ENCODE measurements around the gene ADA. TPM values are rescaled to one million over a fixed set of nuclear protein-coding genes. Genes with fewer than 3 reads are reported as not detected.

Gene ADA
- polyA plus RNA-seq, 3 donors: 5.8 to 30.0 (median 18.4) TPM

- 30 to 66% (median 35%) methylated on average over 10 of the region's 10 CpGs for WGBS, 3 donors
- H3K27ac ChIP-seq (ENCODE audit: low read depth, low read length): no peak overlapping the region
These were observed 36.2 kb downstream of the ADA start for GRCh38 chr20:44615169-44615791.

GRCh38 chr20:44614525-44614924 lies 37.0 kb downstream of the ADA start:
- no peak overlapping the region for H3K27ac ChIP-seq (ENCODE audit: low read depth, low read length)
- WGBS, 3 donors: 66 to 79% (median 77%) methylated on average over 14 of the region's 14 CpGs

- no peak overlapping the region for H3K27ac ChIP-seq (ENCODE audit: low read depth, low read length)
- 93 to 96% (median 95%) methylated on average over 5 of the region's 5 CpGs for WGBS, 3 donors
These were observed 37.9 kb downstream of the ADA start for GRCh38 chr20:44613575-44613974.

- WGBS, 3 donors: 1 to 7% (median 6%) methylated on average over 1 of the region's 1 CpG
- no peak overlapping the region for H3K27ac ChIP-seq (ENCODE audit: low read depth, low read length)
These were observed 41.1 kb downstream of the ADA start for GRCh38 chr20:44610313-44610962.

GRCh38 chr20:44609516-44610312 lies 41.8 kb downstream of the ADA start:
- no peak overlapping the region for H3K27ac ChIP-seq (ENCODE audit: low read depth, low read length)
- WGBS, 3 donors: 15 to 30% (median 29%) methylated on average over 25 of the region's 25 CpGs

- WGBS, 3 donors: 61 to 68% (median 63%) methylated on average over 9 of the region's 9 CpGs
- H3K27ac ChIP-seq (ENCODE audit: low read depth, low read length): no peak overlapping the region
These were observed 42.4 kb downstream of the ADA start for GRCh38 chr20:44609006-44609515.

- 92 to 97% (median 93%) methylated on average over 5 of the region's 5 CpGs for WGBS, 3 donors
- H3K27ac ChIP-seq (ENCODE audit: low read depth, low read length): no peak overlapping the region
These were observed 44.6 kb downstream of the ADA start for GRCh38 chr20:44606725-44607441.

GRCh38 chr20:44603327-44603726 lies 48.2 kb downstream of the ADA start:
- 89 to 92% (median 91%) methylated on average over 8 of the region's 8 CpGs for WGBS, 3 donors
- H3K27ac ChIP-seq (ENCODE audit: low read depth, low read length): no peak overlapping the region

- no peak overlapping the region for H3K27ac ChIP-seq (ENCODE audit: low read depth, low read length)
- 0 to 8% (median 6%) methylated on average over 1 of the region's 1 CpG for WGBS, 3 donors
These were observed 49.7 kb downstream of the ADA start for GRCh38 chr20:44601801-44602204.

GRCh38 chr20:44601236-44601671 lies 50.2 kb downstream of the ADA start:
- 40 to 64% (median 52%) methylated on average over 7 of the region's 7 CpGs for WGBS, 3 donors
- no peak overlapping the region for H3K27ac ChIP-seq (ENCODE audit: low read depth, low read length)

- WGBS, 3 donors: 55 to 56% (median 55%) methylated on average over 11 of the region's 11 CpGs
- peak overlapping the region; percentile 34 for H3K27ac ChIP-seq (ENCODE audit: low read depth, low read length)
These were observed 50.7 kb downstream of the ADA start for GRCh38 chr20:44600758-44601201.

- WGBS, 3 donors: 77 to 97% (median 88%) methylated on average over 4 of the region's 4 CpGs
- peak overlapping the region; percentile 34 for H3K27ac ChIP-seq (ENCODE audit: low read depth, low read length)
These were observed 51.2 kb downstream of the ADA start for GRCh38 chr20:44600301-44600700.

GRCh38 chr20:44599715-44600114 lies 51.8 kb downstream of the ADA start:
- peak overlapping the region; percentile 20 for H3K27ac ChIP-seq (ENCODE audit: low read depth, low read length)
- 51 to 89% (median 64%) methylated on average over 1 of the region's 1 CpG for WGBS, 3 donors

GRCh38 chr20:44598423-44599305 lies 52.8 kb downstream of the ADA start:
- WGBS, 3 donors: 56 to 81% (median 58%) methylated on average over 4 of the region's 4 CpGs
- H3K27ac ChIP-seq (ENCODE audit: low read depth, low read length): no peak overlapping the region

- H3K27ac ChIP-seq (ENCODE audit: low read depth, low read length): no peak overlapping the region
- WGBS, 3 donors: 18 to 80% (median 24%) methylated on average over 4 of the region's 4 CpGs
These were observed 53.6 kb downstream of the ADA start for GRCh38 chr20:44597930-44598329.

- no peak overlapping the region for H3K27ac ChIP-seq (ENCODE audit: low read depth, low read length)
- WGBS, 3 donors: 67 to 72% (median 71%) methylated on average over 4 of the region's 4 CpGs
These were observed 54.0 kb downstream of the ADA start for GRCh38 chr20:44597516-44597915.

- no peak overlapping the region for H3K27ac ChIP-seq (ENCODE audit: low read depth, low read length)
- WGBS, 3 donors: 88 to 95% (median 89%) methylated on average over 3 of the region's 3 CpGs
These were observed 54.6 kb downstream of the ADA start for GRCh38 chr20:44596876-44597275.

- H3K27ac ChIP-seq (ENCODE audit: low read depth, low read length): no peak overlapping the region
- 81 to 92% (median 85%) methylated on average over 4 of the region's 4 CpGs for WGBS, 3 donors
These were observed 55.5 kb downstream of the ADA start for GRCh38 chr20:44596010-44596409.
